GM12891 (cell line): ENCODE results near the gene DLG1.

ENCODE experiments used
- PAX5 ChIP-seq: IDR thresholded peaks from 2 replicates; pipeline ENCODE4 v1.6.1; 2011; ENCODE audit warnings: low read length, moderate library complexity, mild to moderate bottlenecking; ENCODE audit not compliant: insufficient read depth, severe bottlenecking
- POLR2A ChIP-seq: IDR thresholded peaks from 2 replicates; pipeline ENCODE4 v1.6.1; 2011; ENCODE audit warnings: low read depth, low read length, control low read depth
- POLR2AphosphoS5 ChIP-seq: IDR thresholded peaks from 2 replicates; pipeline ENCODE4 v1.6.1; 2011; ENCODE audit warnings: low read depth, low read length, control low read depth
- POU2F2 ChIP-seq: IDR thresholded peaks from 2 replicates; pipeline ENCODE4 v1.6.1; 2011; ENCODE audit warnings: low read depth, mild to moderate bottlenecking, control low read depth, low read length, moderate library complexity
- SPI1 ChIP-seq: IDR thresholded peaks from 2 replicates; pipeline ENCODE4 v1.6.1; 2011; ENCODE audit warnings: low read depth, low read length, control low read depth
- TAF1 ChIP-seq: IDR thresholded peaks from 2 replicates; pipeline ENCODE4 v1.6.1; 2011; ENCODE audit warnings: low read depth, low read length, control low read depth

- TF ChIP-seq SPI1 (no peak), POLR2A (no peak), TAF1 (no peak), POLR2AphosphoS5 (no peak), POU2F2 (no peak), PAX5 (no peak)
Observed at GRCh38 chr3:196998966-196999760, 299.2 kb downstream of the DLG1 start.
